ENCODE results near the gene NUDT21. TPM values are rescaled to one million over a fixed set of nuclear protein-coding genes. Genes with fewer than 3 reads are reported as not detected.

NUDT21 gene
- total RNA-seq (2021; fragmentation: NEBNext Ultra II Directional; extraction: Animal tissue kit (Norgen Biotek cat#: 25700)) = 263 and 277 TPM in 2 replicates
- 78.1 and 95.2 TPM in 2 replicates for polyA plus RNA-seq (2011; rRNA removed)
- 92.8 TPM for polyA plus RNA-seq (2011; cell fraction: cytosol; rRNA removed)
- polyA plus RNA-seq (2011; cell fraction: nucleus; rRNA removed) = 149 TPM
- 214 to 241 TPM (median 232 TPM) in 4 replicates for polyA plus RNA-seq (2012, experiment 1 of 2)
- 20.4 TPM for polyA plus RNA-seq (2012, experiment 2 of 2)
- 111 TPM for polyA plus RNA-seq (2013, experiment 1 of 2)
- 119 TPM for polyA plus RNA-seq (2013, experiment 2 of 2)
- 148 and 209 TPM in 2 replicates for polyA minus RNA-seq (2011; rRNA and poly(A)+ RNA removed)
- polyA minus RNA-seq (2011; cell fraction: cytosol; rRNA and poly(A)+ RNA removed) = 130 TPM
- polyA minus RNA-seq (2011; cell fraction: nucleus; rRNA and poly(A)+ RNA removed) = 149 TPM
- long read RNA-seq, experiment 1, full-length matches to known transcripts = 85 of 214 reads
- long read RNA-seq, experiment 1, partial matches to known transcripts = 18 of 214 reads
- long read RNA-seq, experiment 1, other reads (novel, unspliced or antisense) = 111 of 214 reads
- long read RNA-seq, experiment 2, full-length matches to known transcripts = 234 of 247 reads
- long read RNA-seq, experiment 2, partial matches to known transcripts = 5 of 247 reads
- long read RNA-seq, experiment 2, other reads (novel, unspliced or antisense) = 8 of 247 reads

- H3K79me1 ChIP-seq (ENCODE audit: low read depth, low read length) = peaks cover 5% of the 10 kb centered on the region
- no peak within 1 kb of the TSS for H2AK5ac ChIP-seq (ENCODE audit: low read depth, low read length)
- H3K9me3 ChIP-seq (ENCODE audit: insufficient read depth in 2 of 2, low read depth in 1 of 2, low read length in 1 of 2) = no peaks in the 10 kb centered on the region
- no peak within 1 kb of the TSS for H3K4ac ChIP-seq (replicated peaks; ENCODE audit: insufficient read length, low read depth, low read length)
- peak within 1 kb of the TSS; percentile 89 to 94 (median 93) for H3K9ac ChIP-seq (replicated peaks in 1 of 4; ENCODE audit: extremely low read depth in 1 of 4, low read depth in 3 of 4, low read length in 3 of 4)
- peak within 1 kb of the TSS; percentile 99 for H4K8ac ChIP-seq (ENCODE audit: extremely low read depth, insufficient read depth, low read length)
- H3K4me1 ChIP-seq (replicated peaks in 1 of 4; ENCODE audit: control insufficient read depth in 3 of 4, insufficient read depth in 4 of 4, low read length in 3 of 4) = peaks cover 0 to 11% (median 2%) of the 10 kb centered on the region in 4 experiments; a peak in 3 of 7 replicates
- H3K27me3 ChIP-seq (replicated peaks in 1 of 4; ENCODE audit: control insufficient read depth in 3 of 4, extremely low read depth in 1 of 4, insufficient read depth in 3 of 4, low read length in 3 of 4) = no peaks in the 10 kb centered on the region
- WGBS, 2 experiments (ENCODE audit: extremely low coverage in 1 of 2, insufficient coverage in 1 of 2, insufficient read length in 1 of 2, insufficient replicate concordance in 2 of 2, low coverage in 1 of 2, low lambda C conversion rate in 2 of 2, missing lambda C conversion rate in 1 of 2) = 1% methylated on average over 50 of the region's 56 CpGs; no CpG with 5 or more reads in 1 of the 2 experiments
- peak within 1 kb of the TSS; percentile 77 for H4K91ac ChIP-seq (replicated peaks; ENCODE audit: insufficient read length, low read length)
- H2AFZ ChIP-seq (ENCODE audit: low read length) = peak within 1 kb of the TSS; percentile 47
- DNase-seq (ENCODE audit: low read depth in 1 of 2, low spot score in 2 of 2) (peak; percentile 70 to 81), FAIRE-seq (peak; percentile 78)
- peaks cover 7% of the 10 kb centered on the region for H3K23me2 ChIP-seq (ENCODE audit: low read depth, low read length)
- no peak within 1 kb of the TSS for H2BK15ac ChIP-seq (ENCODE audit: low read length)
- H3K18ac ChIP-seq (ENCODE audit: extremely low read depth, low read length) = peak within 1 kb of the TSS; percentile 79
- no peak within 1 kb of the TSS for H3K56ac ChIP-seq (replicated peaks; ENCODE audit: insufficient read length, low read depth, low read length)
- no peak within 1 kb of the TSS for H3K14ac ChIP-seq (ENCODE audit: insufficient read length)
- H2BK20ac ChIP-seq (ENCODE audit: low read length) = no peak within 1 kb of the TSS
- peaks cover 9 to 41% (median 21%) of the 10 kb centered on the region in 4 experiments for H3K36me3 ChIP-seq (ENCODE audit: control insufficient read depth in 2 of 4, insufficient read depth in 4 of 4, low read length in 3 of 4)
- peak within 1 kb of the TSS; percentile 82 to 97 (median 94) for H3K4me3 ChIP-seq (ENCODE audit: extremely low read depth in 1 of 4, insufficient read depth in 2 of 4, low read depth in 3 of 4, low read length in 4 of 4)
- H2BK120ac ChIP-seq (replicated peaks; ENCODE audit: low read depth, low read length) = no peak within 1 kb of the TSS
- peaks cover 31 to 71% of the 10 kb centered on the region in 2 experiments for H3K79me2 ChIP-seq (ENCODE audit: control insufficient read depth in 1 of 2, insufficient read depth in 2 of 2, low read length in 2 of 2)
- H2BK12ac ChIP-seq (ENCODE audit: low read depth, low read length) = no peak within 1 kb of the TSS
- H4K20me1 ChIP-seq (replicated peaks in 1 of 2; ENCODE audit: control insufficient read depth in 1 of 2, insufficient read depth in 2 of 2, low read length in 2 of 2) = peaks cover 4 to 6% of the 10 kb centered on the region in 2 experiments
- ChIA-PET POLR2A (ENCODE audit: partially characterized antibody) (interaction anchor here (0.6 to 3.1 kb wide), 13 partner anchors 10 to 218 kb away, joined by 3 to 13 read pairs (median 3); partner anchors contain the start of gene MT1H), CTCF (ENCODE audit: partially characterized antibody) (interaction anchor here (0.6 to 1.1 kb wide), 2 partner anchors 51 to 65 kb away, joined by 3 to 4 read pairs; no protein-coding TSS in a partner anchor)
- peak within 1 kb of the TSS; percentile 91 for H4K5ac ChIP-seq (ENCODE audit: insufficient read length, low read depth, low read length)
- H2BK5ac ChIP-seq (ENCODE audit: low read depth, low read length) = peak within 1 kb of the TSS; percentile 89
- H3K27ac ChIP-seq (ENCODE audit: low read depth, low read length) = peak within 1 kb of the TSS; percentile 84
- H3K4me2 ChIP-seq (ENCODE audit: insufficient read depth in 1 of 2, low read depth in 2 of 2, low read length in 2 of 2) = peak within 1 kb of the TSS; percentile 85 to 91
- no peak within 1 kb of the TSS for H3K23ac ChIP-seq (ENCODE audit: insufficient read length)
- TF ChIP-seq YY1 (IDR thresholded peaks at IDR 0.05; ENCODE audit: low read depth, low read length) = peak; percentile 94
- no peak; the same call in none of the 2 replicates for TF ChIP-seq KDM5A (IDR thresholded peaks at IDR 0.05; ENCODE audit: low read length)
- no peak for TF ChIP-seq POU5F1 (IDR thresholded peaks at IDR 0.05; ENCODE audit: low read depth, low read length)
- TF ChIP-seq SP2 (IDR thresholded peaks at IDR 0.05; ENCODE audit: low read length) = peak; percentile 69
- peak; percentile 27 for TF ChIP-seq TAF7 (optimal IDR thresholded peaks at IDR 0.05; ENCODE audit: borderline replicate concordance, low read depth, low read length)
- no peak for TF ChIP-seq JUN (IDR thresholded peaks at IDR 0.05; ENCODE audit: low read depth, low read length)
- peak in 1 of 2 experiments; percentile 78; a peak in 2 of 3 replicates for TF ChIP-seq POLR2A (IDR thresholded peaks at IDR 0.05; ENCODE audit: control extremely low read depth in 1 of 2, low read depth in 2 of 2, low read length in 2 of 2)
- TF ChIP-seq RXRA (IDR thresholded peaks at IDR 0.05; ENCODE audit: insufficient read depth, low read depth, low read length) = no peak
- TF ChIP-seq TBP (IDR thresholded peaks at IDR 0.05; ENCODE audit: low read depth, low read length) = peak; percentile 68
Measured at GRCh38 chr16:56450986-56451752, at the start of gene NUDT21, which contains the start of gene OGFOD1. Gene NUDT21, minus strand, starts transcription at chr16:56451332. Its CDS starts 130 bp downstream, at chr16:56451202. Gene OGFOD1, plus strand, starts transcription at chr16:56451554. Its CDS starts 59 bp downstream, at chr16:56451613.

Data from H1 (cell line).